OCI-LY1 (cell line): Measurements from ENCODE around the gene HAUS7.

Source experiments
- H2AFZ ChIP-seq: fragments of 200-600 bp; sonication (generic), shearing (Covaris generic); 2 replicates; pipeline ENCODE4 v1.6.0; 2014; ENCODE audit warnings: antibody characterized with exemption, mild to moderate bottlenecking, low read length
- H3F3A ChIP-seq: fragments of 200-600 bp; sonication (generic), shearing (Covaris generic); 2 replicates; pipeline ENCODE4 v1.6.0; 2014; ENCODE audit warnings: mild to moderate bottlenecking, antibody characterized with exemption, low read length, moderate library complexity; ENCODE audit not compliant: insufficient read depth
- H3K27ac ChIP-seq: fragments of 200-600 bp; sonication (generic); 2 replicates; pipeline ENCODE4 v1.5.1; 2014; ENCODE audit warnings: low read length, mixed run types, mild to moderate bottlenecking, low read depth; ENCODE audit not compliant: poor library complexity, severe bottlenecking
- H3K27me3 ChIP-seq: fragments of 200-600 bp; sonication (generic); 2 replicates; pipeline ENCODE4 v1.6.0; 2014; ENCODE audit warnings: antibody characterized with exemption, mild to moderate bottlenecking, low read length, moderate library complexity; ENCODE audit not compliant: insufficient read depth
- H3K36me3 ChIP-seq: fragments of 200-600 bp; sonication (generic); 2 replicates; pipeline ENCODE4 v1.6.1; 2014; ENCODE audit warnings: mild to moderate bottlenecking, antibody characterized with exemption, low read length, moderate library complexity, mixed read lengths; ENCODE audit not compliant: insufficient read depth
- H3K4me1 ChIP-seq: fragments of 200-600 bp; sonication (generic); 2 replicates; pipeline ENCODE4 v1.5.1; 2014; ENCODE audit warnings: mild to moderate bottlenecking, low read length, moderate library complexity; ENCODE audit not compliant: insufficient read depth, severe bottlenecking
- H3K4me2 ChIP-seq: fragments of 200-600 bp; sonication (generic), shearing (Covaris generic); 2 replicates; pipeline ENCODE4 v1.6.1; 2014; ENCODE audit warnings: low read length
- H3K4me3 ChIP-seq: fragments of 200-600 bp; sonication (generic); 2 replicates; pipeline ENCODE4 v1.5.1; 2014; ENCODE audit warnings: low read length, low read depth, mild to moderate bottlenecking, mixed read lengths; ENCODE audit not compliant: poor library complexity, severe bottlenecking
- H3K79me2 ChIP-seq: fragments of 200-600 bp; shearing (Covaris generic); 2 replicates; pipeline ENCODE4 v1.6.1; 2016; ENCODE audit warnings: mixed run types, low read length, mixed read lengths; ENCODE audit not compliant: insufficient read depth
- H3K9ac ChIP-seq: fragments of 200-600 bp; sonication (generic), shearing (Covaris generic); 2 replicates; pipeline ENCODE4 v1.6.1; 2014; ENCODE audit warnings: mild to moderate bottlenecking, low read length, mixed read lengths
- H3K9me2 ChIP-seq: fragments of 200-600 bp; sonication (generic), shearing (Covaris generic); 2 replicates; pipeline ENCODE4 v1.6.1; 2014; ENCODE audit warnings: low read depth, mild to moderate bottlenecking, low read length, mixed read lengths
- H3K9me3 ChIP-seq: fragments of 200-600 bp; shearing (Covaris generic); 2 replicates; pipeline ENCODE4 v1.6.1; 2014; ENCODE audit warnings: low read length, mixed read lengths
- H4K20me1 ChIP-seq: fragments of 200-600 bp; sonication (generic), shearing (Covaris generic); 2 replicates; pipeline ENCODE4 v1.6.0; 2016; ENCODE audit warnings: mild to moderate bottlenecking, low read length; ENCODE audit not compliant: insufficient read depth
- CTCF ChIP-seq: fragments of 200-600 bp; sonication (generic), shearing (Covaris generic); IDR thresholded peaks from 2 replicates; pipeline ENCODE4 v1.5.1; 2017; ENCODE audit warnings: mild to moderate bottlenecking, antibody characterized with exemption, low read length, moderate library complexity, mixed read lengths
- EZH2 ChIP-seq: fragments of 200-600 bp; sonication (generic), shearing (Covaris generic); IDR thresholded peaks from 2 replicates; pipeline ENCODE4 v1.8.0; 2017; ENCODE audit warnings: borderline replicate concordance, mixed run types, mild to moderate bottlenecking, antibody characterized with exemption, low read length, moderate library complexity, mixed read lengths

HAUS7 gene

GRCh38 chrX:153463031-153463430 lies 7.3 kb downstream of the HAUS7 start:
- TF ChIP-seq CTCF (no peak), EZH2 (no peak)

GRCh38 chrX:153462291-153462690 lies 8.1 kb downstream of the HAUS7 start:
- Histone ChIP-seq H3K4me3 (no peak overlapping the region), H3K9ac (no peak overlapping the region), H3K4me1 (no peaks in the 10 kb centered on the region), H3K4me2 (no peak overlapping the region), H3K9me3 (no peaks in the 10 kb centered on the region), H3K79me2 (no peaks in the 10 kb centered on the region), H2AFZ (no peak overlapping the region), H3K9me2 (no peaks in the 10 kb centered on the region), H3K27me3 (no peaks in the 10 kb centered on the region), H3K36me3 (peaks cover 15% of the 10 kb centered on the region; the same call in 1 of the 2 replicates), H3F3A (no peaks in the 10 kb centered on the region), H3K27ac (no peak overlapping the region), H4K20me1 (no peaks in the 10 kb centered on the region)
- no peak for TF ChIP-seq EZH2
- no peak for TF ChIP-seq CTCF

More at GRCh38 chrX:153463031-153463430, 7.3 kb downstream of the HAUS7 start:
- Histone ChIP-seq H3K36me3 (peaks cover 15% of the 10 kb centered on the region; the same call in 1 of the 2 replicates), H2AFZ (no peak overlapping the region), H3K4me3 (no peak overlapping the region), H3K9me3 (no peaks in the 10 kb centered on the region), H3K27ac (no peak overlapping the region), H3K27me3 (no peaks in the 10 kb centered on the region), H3K4me2 (no peak overlapping the region), H3F3A (no peaks in the 10 kb centered on the region), H3K4me1 (no peaks in the 10 kb centered on the region), H3K9ac (no peak overlapping the region), H3K79me2 (no peaks in the 10 kb centered on the region), H3K9me2 (no peaks in the 10 kb centered on the region), H4K20me1 (no peaks in the 10 kb centered on the region)

- Histone ChIP-seq H2AFZ (no peak overlapping the region), H3K4me3 (no peak overlapping the region), H3F3A (no peaks in the 10 kb centered on the region), H3K4me1 (no peaks in the 10 kb centered on the region), H3K9ac (no peak overlapping the region), H4K20me1 (no peaks in the 10 kb centered on the region), H3K36me3 (peaks cover 13% of the 10 kb centered on the region; the same call in 1 of the 2 replicates), H3K79me2 (no peaks in the 10 kb centered on the region), H3K9me2 (no peaks in the 10 kb centered on the region), H3K27me3 (no peaks in the 10 kb centered on the region), H3K4me2 (no peak overlapping the region), H3K9me3 (no peaks in the 10 kb centered on the region), H3K27ac (no peak overlapping the region)
- TF ChIP-seq CTCF (peak; percentile 59; the same call in 1 of the 2 replicates), EZH2 (no peak)
Measured at GRCh38 chrX:153460826-153461225, 9.6 kb downstream of the HAUS7 start.
